A673 (cell line): ENCODE results near the gene VHLL. TPM values are rescaled to one million over a fixed set of nuclear protein-coding genes. Genes with fewer than 3 reads are reported as not detected.

Experiments
- BruUV-seq: library from RNA; stranded (reverse); fragments of 400-500 nt; replicated peaks from 2 replicates; lab custom pipeline; 2021; lab: Mats Ljungman, UMichigan
- CTCF ChIA-PET: fragments of 300-600 bp; sonication (Branson Sonifier 250); formaldehyde crosslinking; loops from one replicate; lab custom pipeline; 2022; ENCODE audit warnings: antibody characterized with exemption; lab: Charles Lee
- POLR2A ChIA-PET: fragments of 300-600 bp; sonication (Branson Sonifier 250); formaldehyde crosslinking; loops from one replicate; lab custom pipeline; 2022; ENCODE audit warnings: antibody characterized with exemption; ENCODE audit not compliant: low non-redundant PET; lab: Charles Lee
- DNase-seq: peaks from one replicate; pipeline ENCODE4 v3.0.0-alpha.2; 2015; ENCODE audit warnings: low spot score
- H3K27ac ChIP-seq: fragments of 200-600 bp; sonication (generic); 2 replicates; pipeline ENCODE4 v1.5.1; 2016; ENCODE audit warnings: mixed run types, low read depth, mild to moderate bottlenecking, mixed read lengths, antibody characterized with exemption, low read length; ENCODE audit not compliant: poor library complexity, severe bottlenecking
- H3K27me3 ChIP-seq: fragments of 200-600 bp; sonication (generic); replicated peaks from 2 replicates; pipeline ENCODE4 v1.6.1; 2017; ENCODE audit warnings: mixed run types, low read depth, mild to moderate bottlenecking, mixed read lengths, antibody characterized with exemption, low read length; ENCODE audit not compliant: insufficient read depth, poor library complexity
- H3K36me3 ChIP-seq: fragments of 200-600 bp; sonication (generic); 2 replicates; pipeline ENCODE4 v1.6.1; 2016; ENCODE audit warnings: mixed run types, mild to moderate bottlenecking, mixed read lengths, antibody characterized with exemption, low read length; ENCODE audit not compliant: insufficient read depth, poor library complexity, severe bottlenecking
- H3K4me1 ChIP-seq: fragments of 200-600 bp; sonication (generic); 2 replicates; pipeline ENCODE4 v1.6.1; 2017; ENCODE audit warnings: mixed run types, mild to moderate bottlenecking, mixed read lengths, antibody characterized with exemption, low read length; ENCODE audit not compliant: insufficient read depth, poor library complexity, severe bottlenecking
- H3K4me3 ChIP-seq: fragments of 200-600 bp; sonication (generic); 2 replicates; pipeline ENCODE4 v1.5.1; 2016; ENCODE audit warnings: low read depth, mixed run types, mild to moderate bottlenecking, mixed read lengths, low read length; ENCODE audit not compliant: poor library complexity, severe bottlenecking
- H3K9me3 ChIP-seq: fragments of 200-600 bp; sonication (generic); 2 replicates; pipeline ENCODE4 v1.6.1; 2016; ENCODE audit warnings: mixed run types, low read depth, mild to moderate bottlenecking, mixed read lengths, antibody characterized with exemption, low read length; ENCODE audit not compliant: poor library complexity, severe bottlenecking
- CTCF ChIP-seq: fragments of 300-800, 200-600 bp; sonication (generic); conservative IDR thresholded peaks from 2 replicates; pipeline ENCODE4 v1.5.1; 2017; ENCODE audit warnings: low read depth, mild to moderate bottlenecking, antibody characterized with exemption, low read length, moderate library complexity, mixed read lengths
- EZH2 ChIP-seq: fragments of 200-600 bp; sonication (generic); IDR thresholded peaks from 2 replicates; pipeline ENCODE4 v1.6.1; 2017; ENCODE audit warnings: borderline replicate concordance, low read depth, mild to moderate bottlenecking, mixed read lengths, antibody characterized with exemption, low read length; ENCODE audit not compliant: poor library complexity, severe bottlenecking
- intact Hi-C: fragments of 100-400 bp; cut with micrococcal nuclease; formaldehyde crosslinking; loops from one replicate; pipeline ENCODE4 v1.10.0; 2022; ENCODE audit not compliant: unreplicated experiment
- total RNA-seq: library from RNA; stranded (reverse); gene quantifications from 2 replicates; pipeline ENCODE4 v1.2.3, GENCODE V29; 2021

VHLL gene
- total RNA-seq, 1 experiment from 2014 or later, result not detected

GRCh38 chr1:156286061-156286460 is 13.0 kb downstream of the VHLL start:
- no TSS peak for BruUV-seq
- no peaks in the 10 kb centered on the region for H3K27me3 ChIP-seq
- H3K36me3 ChIP-seq, result no peaks in the 10 kb centered on the region
- intact Hi-C loops, result no loop called here
- no peak overlapping the region for H3K4me3 ChIP-seq
- H3K9me3 ChIP-seq, result no peaks in the 10 kb centered on the region
- CTCF ChIA-PET, result interaction anchor here (0.6 kb wide), 1 partner anchor 100 kb away, joined by 8 read pairs; no protein-coding TSS in a partner anchor
- TF ChIP-seq EZH2, result no peak
- DNase-seq, result no peak
- POLR2A ChIA-PET, result no interaction called here
- H3K27ac ChIP-seq, result no peak overlapping the region
- H3K4me1 ChIP-seq, result peaks cover 2% of the 10 kb centered on the region

- Histone ChIP-seq H3K36me3 (peaks cover under 1% of the 10 kb centered on the region), H3K27ac (no peak overlapping the region), H3K4me1 (peaks cover 8% of the 10 kb centered on the region), H3K9me3 (no peaks in the 10 kb centered on the region), H3K27me3 (no peaks in the 10 kb centered on the region), H3K4me3 (no peak overlapping the region)
- TF ChIP-seq CTCF, result no peak
- no peak for TF ChIP-seq EZH2
- no peak for DNase-seq
- no TSS peak for BruUV-seq
- intact Hi-C loops, result no loop called here
- ChIA-PET POLR2A (no interaction called here), CTCF (no interaction called here)
Measured at GRCh38 chr1:156285437-156285836, 13.7 kb downstream of the VHLL start.

- Histone ChIP-seq H3K27ac (no peak overlapping the region), H3K27me3 (no peaks in the 10 kb centered on the region), H3K9me3 (no peaks in the 10 kb centered on the region), H3K36me3 (peaks cover 7% of the 10 kb centered on the region), H3K4me1 (peaks cover 8% of the 10 kb centered on the region), H3K4me3 (no peak overlapping the region)
- DNase-seq, result no peak
- CTCF ChIA-PET, result no interaction called here
- intact Hi-C loops, result no loop called here
- BruUV-seq, result no TSS peak
- POLR2A ChIA-PET, result no interaction called here
- no peak for TF ChIP-seq CTCF
- no peak for TF ChIP-seq EZH2
Measured at GRCh38 chr1:156284757-156285156, 14.3 kb downstream of the VHLL start.

- DNase-seq, result no peak
- peak within 1 kb of the TSS; percentile 97 for H3K27ac ChIP-seq
- H3K4me1 ChIP-seq, result peaks cover 8% of the 10 kb centered on the region
- CTCF ChIA-PET, result no interaction called here
- H3K4me3 ChIP-seq, result peak within 1 kb of the TSS; percentile 81
- H3K27me3 ChIP-seq, result no peaks in the 10 kb centered on the region
- no peaks in the 10 kb centered on the region for H3K9me3 ChIP-seq
- H3K36me3 ChIP-seq, result peaks cover 14% of the 10 kb centered on the region
- no TSS peak for BruUV-seq
- POLR2A ChIA-PET, result no interaction called here
- TF ChIP-seq EZH2 (no peak), CTCF (no peak)
- intact Hi-C loops, result no loop called here
Measured at GRCh38 chr1:156284112-156284511, 15.0 kb downstream of the VHLL start, which contains the start of gene TMEM79. TMEM79 (plus strand) TSS chr1:156284325; CDS start chr1:156285227, 902 bp downstream.
